CD4-positive, CD25-positive, alpha-beta regulatory T cell (primary cell): ENCODE data around the gene DFFA. TPM values are rescaled to one million over a fixed set of nuclear protein-coding genes. Genes with fewer than 3 reads are reported as not detected.
"Not testable (repeated sequence)": the region's sequence is repeated elsewhere in the genome, so short reads cannot be mapped to it uniquely, and the experiment has no call there.

Experiments
- ATAC-seq, 2 donors: fragments of 150-1000 bp; cut with Tn5 transposase; one replicate each; pipeline ENCODE4 v1.10.0; 2021; ENCODE audit warnings: low read depth in 2 of 2, moderate number of reproducible peaks in 2 of 2, moderate library complexity in 1 of 2
- DNase-seq, 3 donors: peaks; one replicate each; pipeline versions ENCODE4 v3.0.0 to v3.0.0-alpha.2; 2012 to 2022; ENCODE audit warnings: mixed read lengths in 1 of 3
- H3K27ac ChIP-seq: one replicate; pipeline ENCODE4 v1.7.0; 2013; ENCODE audit warnings: mild to moderate bottlenecking, low read length; ENCODE audit not compliant: insufficient read depth, poor library complexity, severe bottlenecking
- H3K27me3 ChIP-seq: one replicate; pipeline ENCODE4 v1.7.0; 2013; ENCODE audit warnings: low read length; ENCODE audit not compliant: control insufficient read depth, insufficient read depth
- H3K36me3 ChIP-seq: one replicate; pipeline ENCODE4 v1.7.0; 2013; ENCODE audit warnings: mild to moderate bottlenecking, low read length, moderate library complexity; ENCODE audit not compliant: control insufficient read depth, insufficient read depth
- H3K4me1 ChIP-seq: 2 replicates; pipeline ENCODE4 v1.7.0; 2013; ENCODE audit warnings: mild to moderate bottlenecking, low read length; ENCODE audit not compliant: insufficient read depth, control insufficient read depth, poor library complexity, severe bottlenecking
- H3K4me3 ChIP-seq: one replicate; pipeline ENCODE4 v1.7.0; 2013; ENCODE audit warnings: low read depth, mild to moderate bottlenecking, low read length, moderate library complexity
- H3K9me3 ChIP-seq, 2 experiments: 1 replicate in 1 of 2; 2 replicates in 1 of 2; pipeline ENCODE4 v1.7.0; 2013; ENCODE audit warnings: low read length in 2 of 2, mild to moderate bottlenecking in 1 of 2, moderate library complexity in 1 of 2; ENCODE audit not compliant: control insufficient read depth in 2 of 2
- H3K27ac Mint-ChIP-seq, 3 donors: one replicate each; pipeline ENCODE4 v1.8.0; 2020 to 2022; ENCODE audit warnings: mild to moderate bottlenecking in 3 of 3, mixed read lengths in 3 of 3, moderate library complexity in 2 of 3
- H3K27me3 Mint-ChIP-seq: one replicate; pipeline ENCODE4 v1.8.0; 2022; ENCODE audit warnings: mild to moderate bottlenecking, mixed read lengths
- H3K36me3 Mint-ChIP-seq: one replicate; pipeline ENCODE4 v1.8.0; 2020; ENCODE audit warnings: mixed read lengths
- H3K4me1 Mint-ChIP-seq, 4 donors: one replicate each; pipeline ENCODE4 v1.8.0; 2020 to 2022; ENCODE audit warnings: mixed read lengths in 4 of 4, mild to moderate bottlenecking in 1 of 4
- H3K4me3 Mint-ChIP-seq, 4 donors: one replicate each; pipeline ENCODE4 v1.8.0; 2020 to 2022; ENCODE audit warnings: mild to moderate bottlenecking in 4 of 4, mixed read lengths in 4 of 4, moderate library complexity in 3 of 4
- H3K9me3 Mint-ChIP-seq, 7 donors: one replicate each; pipeline ENCODE4 v1.8.0; 2020 to 2022; ENCODE audit warnings: mixed read lengths in 7 of 7, mild to moderate bottlenecking in 3 of 7, moderate library complexity in 2 of 7
- polyA plus RNA-seq, 4 donors: library from polyadenylated mRNA; unstranded; fragments of 300-500 nt; fragmentation: Illumina TruSeq; gene quantifications; one replicate each; pipeline ENCODE4 v1.2.3, GENCODE V29; 2021
- total RNA-seq: library from RNA; stranded (reverse); gene quantifications from one replicate; pipeline ENCODE4 v1.2.3, GENCODE V29; 2022

DFFA gene
- total and polyA plus RNA-seq, 5 donors from 2014 or later = 16.3 to 21.4 (median 19.2) TPM

DNA sequence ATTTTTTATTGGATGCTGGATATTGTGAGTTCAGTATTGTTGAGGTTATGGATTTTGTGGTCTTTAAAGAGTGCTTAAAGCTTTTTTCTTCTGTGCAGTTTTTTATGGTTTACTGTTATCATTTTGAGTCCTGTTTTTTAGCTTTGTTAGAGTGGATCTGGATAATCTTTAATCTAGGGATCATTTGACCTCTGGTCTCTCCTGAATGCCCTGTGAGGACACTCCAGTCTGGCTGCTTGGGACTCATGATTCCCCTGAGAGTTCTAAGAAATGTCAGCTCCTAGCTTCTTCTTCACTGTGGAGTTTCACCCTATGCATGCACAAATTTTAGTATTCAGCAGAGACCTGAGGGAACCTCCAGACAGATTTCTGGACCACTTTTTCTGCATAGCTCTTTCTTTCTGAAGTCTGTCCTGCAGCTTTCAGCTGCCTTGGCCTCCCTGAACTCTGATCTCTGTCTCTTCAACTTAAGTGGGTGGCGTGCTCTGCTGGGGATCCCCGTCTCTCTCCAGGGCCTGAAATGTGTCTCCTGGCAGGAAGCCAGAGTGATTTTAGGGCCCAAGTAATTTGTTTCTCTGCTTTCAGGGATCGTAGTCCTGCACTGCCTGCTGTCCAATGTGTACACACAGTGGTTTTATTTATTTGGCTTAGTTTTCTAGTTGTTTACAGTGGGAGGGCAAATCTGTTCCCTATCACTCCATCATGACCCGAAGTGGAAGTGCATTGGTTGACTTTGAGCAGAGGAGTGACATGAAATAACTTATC is 17.1 kb upstream of the DFFA start:
- DNase-seq (no peak), ATAC-seq (no peak)
- Mint-ChIP-seq H3K4me1 (peaks cover 7 to 18% (median 12%) of the 10 kb centered on the region in 4 donors), H3K27ac (no peak overlapping the region), H3K4me3 (no peak overlapping the region), H3K36me3 (peaks cover 11% of the 10 kb centered on the region), H3K27me3 (no peaks in the 10 kb centered on the region), H3K9me3 (peaks cover 0 to 1% (median 0%) of the 10 kb centered on the region in 7 donors)
- no peak overlapping the region for H3K4me3 ChIP-seq
- H3K9me3 ChIP-seq = no peaks in the 10 kb centered on the region
- no peak overlapping the region for H3K27ac ChIP-seq
- peaks cover 8% of the 10 kb centered on the region for H3K36me3 ChIP-seq
- H3K27me3 ChIP-seq = no peaks in the 10 kb centered on the region
- H3K4me1 ChIP-seq = peaks cover 1% of the 10 kb centered on the region

DNA sequence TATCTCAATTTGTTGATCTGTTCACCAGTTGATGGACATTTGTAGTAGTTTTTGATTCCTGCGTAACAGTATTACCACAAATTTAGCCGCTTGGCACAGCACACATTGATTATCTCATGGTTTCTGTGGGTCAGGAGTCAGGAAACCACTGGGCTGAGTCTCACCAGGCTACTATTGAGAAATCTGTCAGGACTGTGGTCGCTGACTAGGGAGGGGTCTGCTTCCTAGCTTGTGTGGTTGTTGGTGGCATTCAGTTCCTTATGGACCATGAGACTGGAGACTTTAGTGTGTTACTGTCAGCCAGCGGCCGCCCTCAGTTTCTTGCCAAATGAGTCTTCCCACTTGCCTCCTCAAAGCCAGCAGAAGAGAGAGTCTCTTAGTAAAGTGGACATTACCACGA is 12.2 kb upstream of the DFFA start:
- Mint-ChIP-seq H3K27ac (no peak overlapping the region), H3K36me3 (peaks cover 12% of the 10 kb centered on the region), H3K4me1 (peaks cover 9 to 18% (median 13%) of the 10 kb centered on the region in 4 donors), H3K27me3 (no peaks in the 10 kb centered on the region), H3K9me3 (peaks cover 0 to 1% (median 0%) of the 10 kb centered on the region in 7 donors), H3K4me3 (no peak overlapping the region)
- Histone ChIP-seq H3K27me3 (no peaks in the 10 kb centered on the region), H3K36me3 (peaks cover under 1% of the 10 kb centered on the region), H3K4me1 (no peaks in the 10 kb centered on the region), H3K4me3 (no peak overlapping the region), H3K9me3 (no peaks in the 10 kb centered on the region), H3K27ac (no peak overlapping the region)
- ATAC-seq = no peak
- no peak for DNase-seq

DNA sequence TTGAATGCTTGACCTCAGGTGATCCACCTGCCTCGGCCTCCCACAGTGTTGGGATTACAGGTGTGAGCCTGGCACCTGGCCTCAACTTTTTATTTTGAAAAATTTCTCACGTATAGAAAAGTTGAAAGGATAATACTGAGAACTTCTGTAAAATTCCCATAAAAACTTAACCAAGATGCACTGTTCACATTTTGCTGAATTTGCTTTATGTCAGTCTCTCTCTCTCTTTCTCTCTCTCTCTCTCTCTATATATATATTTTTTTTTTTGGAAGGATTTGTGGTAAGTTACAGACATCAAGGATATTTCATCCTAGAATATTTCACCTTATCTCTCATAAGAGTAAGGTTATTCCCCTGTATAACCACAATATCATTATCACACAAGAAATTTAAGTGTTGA is 8.3 kb upstream of the DFFA start:
- peaks cover 10 to 35% (median 29%) of the 10 kb centered on the region in 4 donors for H3K4me1 Mint-ChIP-seq
- Histone ChIP-seq H3K4me1 (peaks cover 6% of the 10 kb centered on the region), H3K27ac (no peak overlapping the region), H3K27me3 (no peaks in the 10 kb centered on the region), H3K4me3 (no peak overlapping the region), H3K36me3 (no peaks in the 10 kb centered on the region), H3K9me3 (no peaks in the 10 kb centered on the region)
- ATAC-seq (no peak), DNase-seq (no peak)
- no peak overlapping the region for H3K27ac Mint-ChIP-seq
- H3K9me3 Mint-ChIP-seq = no peaks in the 10 kb centered on the region
- H3K36me3 Mint-ChIP-seq = peaks cover 7% of the 10 kb centered on the region
- no peaks in the 10 kb centered on the region for H3K27me3 Mint-ChIP-seq
- H3K4me3 Mint-ChIP-seq = no peak overlapping the region

DNA sequence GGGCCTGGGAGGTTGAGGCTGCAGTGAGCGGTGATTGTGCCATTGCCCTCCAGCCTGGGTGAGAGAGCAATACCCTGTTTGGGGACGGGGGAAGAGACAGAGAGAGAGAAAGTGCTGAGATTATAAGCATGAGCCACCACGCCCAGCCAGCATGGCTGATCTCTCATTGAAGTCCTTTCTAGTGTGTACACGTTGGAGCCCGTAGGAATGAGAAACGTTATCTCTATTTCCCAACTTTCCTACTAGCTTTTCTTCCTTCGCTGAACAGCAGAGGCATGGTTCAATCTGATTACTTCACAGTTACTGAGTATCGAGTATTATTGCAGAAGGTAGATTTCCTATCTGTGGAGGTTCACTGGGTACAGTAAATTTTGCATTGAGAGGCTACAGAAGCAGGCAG is 7.0 kb upstream of the DFFA start:
- no peaks in the 10 kb centered on the region for H3K36me3 ChIP-seq
- Mint-ChIP-seq H3K4me1 (peaks cover 7 to 44% (median 32%) of the 10 kb centered on the region in 4 donors), H3K9me3 (no peaks in the 10 kb centered on the region), H3K36me3 (peaks cover 7% of the 10 kb centered on the region), H3K4me3 (peak overlapping the region in 1 of 4 donors; percentile 13), H3K27me3 (no peaks in the 10 kb centered on the region), H3K27ac (peak overlapping the region in 1 of 3 donors; percentile 83)
- no peaks in the 10 kb centered on the region for H3K9me3 ChIP-seq
- H3K27ac ChIP-seq = no peak overlapping the region
- peaks cover 16% of the 10 kb centered on the region for H3K4me1 ChIP-seq
- ATAC-seq (no peak), DNase-seq (no peak)
- H3K4me3 ChIP-seq = no peak overlapping the region
- no peaks in the 10 kb centered on the region for H3K27me3 ChIP-seq

DNA sequence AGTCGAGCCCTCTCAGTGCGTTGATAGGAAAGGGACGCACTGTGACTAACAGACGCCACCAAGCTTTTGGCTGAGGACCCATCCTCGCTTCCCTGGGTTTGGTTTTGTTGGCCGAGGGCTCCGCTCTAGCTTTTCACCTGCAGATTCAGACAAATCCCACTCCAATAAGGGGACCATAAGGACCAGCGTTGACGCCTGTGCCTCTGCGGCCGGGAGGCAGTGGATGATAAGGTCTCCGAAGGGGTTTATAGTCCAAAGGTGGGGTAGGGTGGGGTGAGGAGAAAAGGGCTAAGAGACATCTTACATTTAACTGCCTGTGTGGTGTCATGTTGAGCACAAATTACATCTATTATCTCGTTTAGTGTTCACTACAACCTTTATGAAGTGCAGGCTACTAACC is 3.2 kb upstream of the DFFA start:
- Histone ChIP-seq H3K27me3 (no peaks in the 10 kb centered on the region), H3K4me1 (peaks cover 36% of the 10 kb centered on the region), H3K4me3 (peak overlapping the region; percentile 83), H3K9me3 (no peaks in the 10 kb centered on the region), H3K27ac (peak overlapping the region; percentile 84), H3K36me3 (no peaks in the 10 kb centered on the region)
- no peaks in the 10 kb centered on the region for H3K9me3 Mint-ChIP-seq
- peak overlapping the region; percentile 92 to 99 (median 94) for H3K4me3 Mint-ChIP-seq
- DNase-seq (no peak), ATAC-seq (no peak)
- peaks cover 16 to 63% (median 38%) of the 10 kb centered on the region in 4 donors for H3K4me1 Mint-ChIP-seq
- no peaks in the 10 kb centered on the region for H3K27me3 Mint-ChIP-seq
- H3K27ac Mint-ChIP-seq = peak overlapping the region; percentile 87 to 95 (median 93)
- H3K36me3 Mint-ChIP-seq = no peaks in the 10 kb centered on the region

DNA sequence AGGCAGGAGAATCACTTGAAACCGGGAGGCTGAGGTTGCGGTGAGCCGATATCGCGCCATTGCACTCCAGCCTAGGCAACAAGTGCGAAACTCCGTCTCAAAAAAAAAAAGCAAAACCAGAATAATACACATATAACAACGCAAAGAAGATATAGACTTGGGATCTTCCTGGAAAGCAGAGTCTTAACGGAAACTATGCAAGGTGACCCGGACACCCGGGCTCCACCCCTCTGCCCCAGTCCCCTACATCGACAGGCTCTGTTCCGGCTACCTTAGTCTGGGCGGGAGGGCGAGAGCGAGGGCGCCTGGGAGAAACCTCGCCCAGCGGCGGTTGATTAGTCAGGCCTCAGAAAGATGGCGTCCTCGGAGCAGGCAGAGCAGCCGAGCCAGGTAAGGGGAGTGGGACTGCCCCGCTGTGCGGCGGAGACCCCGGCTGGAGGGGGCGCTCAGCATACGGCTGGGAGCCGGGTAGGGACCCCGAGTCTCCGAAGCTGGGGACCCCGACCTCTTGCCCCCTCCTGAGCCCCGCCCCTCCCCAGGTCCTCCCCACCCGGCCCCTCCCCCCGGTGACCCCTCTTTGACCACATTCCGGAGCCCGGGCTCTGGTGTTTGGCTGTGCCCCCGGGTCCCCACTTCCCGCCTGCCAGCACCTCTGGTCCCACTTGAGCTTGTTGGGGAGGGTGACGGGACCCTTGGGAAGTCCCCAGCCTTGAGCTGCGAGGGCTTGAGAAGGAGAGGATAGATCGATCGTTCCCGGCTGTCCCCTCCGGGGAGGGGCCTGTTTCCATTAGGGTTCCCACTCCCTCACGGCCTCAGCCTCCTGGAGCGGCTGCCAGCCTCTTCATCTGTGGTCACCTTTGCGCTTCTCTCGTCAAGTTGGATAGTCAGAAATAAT is 2.5 kb upstream of the DFFA start, which contains the start of gene PEX14:
TSS of gene PEX14 (plus strand) at position 338 of the 895 bp plus-strand sequence. CDS start at position 355, 17 bp downstream.
- Mint-ChIP-seq H3K4me3 (peak within 1 kb of the TSS; percentile 92 to 99 (median 94)), H3K27ac (peak within 1 kb of the TSS; percentile 87 to 95 (median 93)), H3K27me3 (no peaks in the 10 kb centered on the region), H3K4me1 (peaks cover 16 to 65% (median 38%) of the 10 kb centered on the region in 4 donors), H3K36me3 (no peaks in the 10 kb centered on the region), H3K9me3 (no peaks in the 10 kb centered on the region)
- H3K4me1 ChIP-seq = peaks cover 36% of the 10 kb centered on the region
- DNase-seq (peak; percentile 77 to 93 (median 80)), ATAC-seq (peak; percentile 81 to 86)
- H3K4me3 ChIP-seq = peak within 1 kb of the TSS; percentile 83
- no peaks in the 10 kb centered on the region for H3K27me3 ChIP-seq
- H3K9me3 ChIP-seq = no peaks in the 10 kb centered on the region
- H3K36me3 ChIP-seq = no peaks in the 10 kb centered on the region
- H3K27ac ChIP-seq = peak within 1 kb of the TSS; percentile 84

DNA sequence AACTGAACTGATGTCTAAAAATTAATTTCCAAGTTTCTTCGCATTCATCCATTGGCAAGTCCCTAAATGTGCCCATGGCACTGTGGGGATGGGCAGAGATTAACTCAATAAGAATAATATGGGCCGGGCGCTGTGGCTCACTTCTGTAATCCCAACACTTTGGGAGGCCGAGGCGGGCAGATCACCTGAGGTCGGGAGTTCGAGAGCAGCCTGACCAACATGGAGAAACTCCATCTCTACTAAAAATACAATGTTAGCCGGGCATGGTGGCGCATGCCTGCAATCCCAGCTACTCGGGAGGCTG is 1.9 kb upstream of the DFFA start:
- not testable (repeated sequence) for H3K36me3 ChIP-seq, H3K27me3 Mint-ChIP-seq, H3K27me3 ChIP-seq, ATAC-seq, DNase-seq, H3K36me3 Mint-ChIP-seq, H3K27ac ChIP-seq, H3K9me3 ChIP-seq, H3K9me3 Mint-ChIP-seq
- Mint-ChIP-seq H3K27ac (peak overlapping the region; percentile 76 to 92 (median 87)), H3K4me3 (peak overlapping the region; percentile 92 to 99 (median 94)), H3K4me1 (peaks cover 16 to 62% (median 35%) of the 10 kb centered on the region in 4 donors)
- Histone ChIP-seq H3K4me3 (peak overlapping the region; percentile 67), H3K4me1 (peaks cover 36% of the 10 kb centered on the region)
